CD4-positive, alpha-beta T cell treated with Interleukin-17A for 4 hours (primary cell): ENCODE data around the gene FMN1.

Experiments used
- DNase-seq: peaks from one replicate; pipeline ENCODE4 v3.0.0-alpha.2; 2020; ENCODE audit warnings: mixed read lengths

The FMN1 gene

GRCh38 chr15:33154351-33155166 lies 40.0 kb downstream of the FMN1 start:
- no peak for DNase-seq

- no peak for DNase-seq
Measured at GRCh38 chr15:33153548-33153947, 41.0 kb downstream of the FMN1 start.

GRCh38 chr15:33152502-33153109 lies 41.9 kb downstream of the FMN1 start:
- DNase-seq = no peak

GRCh38 chr15:33150971-33151370 lies 43.5 kb downstream of the FMN1 start:
- no peak for DNase-seq

- no peak for DNase-seq
Measured at GRCh38 chr15:33150431-33150941, 44.0 kb downstream of the FMN1 start.

- no peak for DNase-seq
Measured at GRCh38 chr15:33149919-33150318, 44.6 kb downstream of the FMN1 start.

GRCh38 chr15:33148129-33148751 lies 46.3 kb downstream of the FMN1 start:
- DNase-seq = peak; percentile 21

- DNase-seq = no peak
Measured at GRCh38 chr15:33146051-33146450, 48.5 kb downstream of the FMN1 start.

GRCh38 chr15:33145447-33145846 lies 49.1 kb downstream of the FMN1 start:
- no peak for DNase-seq

- no peak for DNase-seq
Measured at GRCh38 chr15:33142708-33143107, 51.8 kb downstream of the FMN1 start.

- DNase-seq = no peak
Measured at GRCh38 chr15:33138000-33138399, 56.5 kb downstream of the FMN1 start.

GRCh38 chr15:33137101-33137500 lies 57.4 kb downstream of the FMN1 start:
- DNase-seq = no peak

- DNase-seq = no peak
Measured at GRCh38 chr15:33136353-33136752, 58.2 kb downstream of the FMN1 start.

GRCh38 chr15:33135355-33135781 lies 59.1 kb downstream of the FMN1 start:
- no peak for DNase-seq

GRCh38 chr15:33132722-33133345 lies 61.7 kb downstream of the FMN1 start:
- peak; percentile 48 for DNase-seq

GRCh38 chr15:33132233-33132580 lies 62.3 kb downstream of the FMN1 start:
- DNase-seq = no peak

GRCh38 chr15:33131552-33132232 lies 62.8 kb downstream of the FMN1 start:
- DNase-seq = no peak

GRCh38 chr15:33126559-33127290 lies 67.8 kb downstream of the FMN1 start:
- DNase-seq = peak; percentile 90

GRCh38 chr15:33125894-33126537 lies 68.5 kb downstream of the FMN1 start:
- peak; percentile 51 for DNase-seq

GRCh38 chr15:33124811-33125210 lies 69.7 kb downstream of the FMN1 start:
- no peak for DNase-seq

GRCh38 chr15:33124279-33124678 lies 70.2 kb downstream of the FMN1 start:
- DNase-seq = no peak

GRCh38 chr15:33119865-33120264 lies 74.6 kb downstream of the FMN1 start:
- no peak for DNase-seq
